ENCODE measurements around the gene HBG2.

The HBG2 gene

DNA sequence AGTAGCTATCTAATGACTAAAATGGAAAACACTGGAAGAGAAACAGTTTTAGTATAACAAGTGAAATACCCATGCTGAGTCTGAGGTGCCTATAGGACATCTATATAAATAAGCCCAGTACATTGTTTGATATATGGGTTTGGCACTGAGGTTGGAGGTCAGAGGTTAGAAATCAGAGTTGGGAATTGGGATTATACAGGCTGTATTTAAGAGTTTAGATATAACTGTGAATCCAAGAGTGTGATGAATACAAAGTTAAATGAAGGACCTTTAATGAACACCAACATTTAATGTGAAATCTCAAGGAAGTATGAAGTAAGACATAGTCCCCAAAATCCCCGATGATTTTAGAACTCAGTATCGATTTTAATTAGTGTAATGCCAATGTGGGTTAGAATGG is 17.2 kb downstream of the HBG2 start:
- Histone ChIP-seq H3K27me3 (ENCODE audit: insufficient read depth, poor library complexity, severe bottlenecking) (no peaks in the 10 kb centered on the region), H3K27ac (replicated peaks) (no peak overlapping the region), H3K4me3 (replicated peaks; ENCODE audit: insufficient read depth, low read length) (no peak overlapping the region)
- TF ChIP-seq POLR2AphosphoS5 (IDR thresholded peaks at IDR 0.05; ENCODE audit: low read depth) = no peak
- no peak for TF ChIP-seq SPI1 (IDR thresholded peaks at IDR 0.05; ENCODE audit: borderline replicate concordance, low read depth)
- TF ChIP-seq GABPA (IDR thresholded peaks at IDR 0.05; ENCODE audit: low read depth) = no peak
- TF ChIP-seq, protein P1, sequence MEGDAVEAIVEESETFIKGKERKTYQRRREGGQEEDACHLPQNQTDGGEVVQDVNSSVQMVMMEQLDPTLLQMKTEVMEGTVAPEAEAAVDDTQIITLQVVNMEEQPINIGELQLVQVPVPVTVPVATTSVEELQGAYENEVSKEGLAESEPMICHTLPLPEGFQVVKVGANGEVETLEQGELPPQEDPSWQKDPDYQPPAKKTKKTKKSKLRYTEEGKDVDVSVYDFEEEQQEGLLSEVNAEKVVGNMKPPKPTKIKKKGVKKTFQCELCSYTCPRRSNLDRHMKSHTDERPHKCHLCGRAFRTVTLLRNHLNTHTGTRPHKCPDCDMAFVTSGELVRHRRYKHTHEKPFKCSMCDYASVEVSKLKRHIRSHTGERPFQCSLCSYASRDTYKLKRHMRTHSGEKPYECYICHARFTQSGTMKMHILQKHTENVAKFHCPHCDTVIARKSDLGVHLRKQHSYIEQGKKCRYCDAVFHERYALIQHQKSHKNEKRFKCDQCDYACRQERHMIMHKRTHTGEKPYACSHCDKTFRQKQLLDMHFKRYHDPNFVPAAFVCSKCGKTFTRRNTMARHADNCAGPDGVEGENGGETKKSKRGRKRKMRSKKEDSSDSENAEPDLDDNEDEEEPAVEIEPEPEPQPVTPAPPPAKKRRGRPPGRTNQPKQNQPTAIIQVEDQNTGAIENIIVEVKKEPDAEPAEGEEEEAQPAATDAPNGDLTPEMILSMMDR (IDR thresholded peaks at IDR 0.05; ENCODE audit: insufficient read depth, low read length) = no peak
- TF ChIP-seq, protein P2, sequence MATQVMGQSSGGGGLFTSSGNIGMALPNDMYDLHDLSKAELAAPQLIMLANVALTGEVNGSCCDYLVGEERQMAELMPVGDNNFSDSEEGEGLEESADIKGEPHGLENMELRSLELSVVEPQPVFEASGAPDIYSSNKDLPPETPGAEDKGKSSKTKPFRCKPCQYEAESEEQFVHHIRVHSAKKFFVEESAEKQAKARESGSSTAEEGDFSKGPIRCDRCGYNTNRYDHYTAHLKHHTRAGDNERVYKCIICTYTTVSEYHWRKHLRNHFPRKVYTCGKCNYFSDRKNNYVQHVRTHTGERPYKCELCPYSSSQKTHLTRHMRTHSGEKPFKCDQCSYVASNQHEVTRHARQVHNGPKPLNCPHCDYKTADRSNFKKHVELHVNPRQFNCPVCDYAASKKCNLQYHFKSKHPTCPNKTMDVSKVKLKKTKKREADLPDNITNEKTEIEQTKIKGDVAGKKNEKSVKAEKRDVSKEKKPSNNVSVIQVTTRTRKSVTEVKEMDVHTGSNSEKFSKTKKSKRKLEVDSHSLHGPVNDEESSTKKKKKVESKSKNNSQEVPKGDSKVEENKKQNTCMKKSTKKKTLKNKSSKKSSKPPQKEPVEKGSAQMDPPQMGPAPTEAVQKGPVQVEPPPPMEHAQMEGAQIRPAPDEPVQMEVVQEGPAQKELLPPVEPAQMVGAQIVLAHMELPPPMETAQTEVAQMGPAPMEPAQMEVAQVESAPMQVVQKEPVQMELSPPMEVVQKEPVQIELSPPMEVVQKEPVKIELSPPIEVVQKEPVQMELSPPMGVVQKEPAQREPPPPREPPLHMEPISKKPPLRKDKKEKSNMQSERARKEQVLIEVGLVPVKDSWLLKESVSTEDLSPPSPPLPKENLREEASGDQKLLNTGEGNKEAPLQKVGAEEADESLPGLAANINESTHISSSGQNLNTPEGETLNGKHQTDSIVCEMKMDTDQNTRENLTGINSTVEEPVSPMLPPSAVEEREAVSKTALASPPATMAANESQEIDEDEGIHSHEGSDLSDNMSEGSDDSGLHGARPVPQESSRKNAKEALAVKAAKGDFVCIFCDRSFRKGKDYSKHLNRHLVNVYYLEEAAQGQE (IDR thresholded peaks at IDR 0.05; ENCODE audit: insufficient replicate concordance, low read depth) = no peak
- no peak for DNase-seq (ENCODE audit: low read depth in 1 of 2, low spot score in 1 of 2)

DNA sequence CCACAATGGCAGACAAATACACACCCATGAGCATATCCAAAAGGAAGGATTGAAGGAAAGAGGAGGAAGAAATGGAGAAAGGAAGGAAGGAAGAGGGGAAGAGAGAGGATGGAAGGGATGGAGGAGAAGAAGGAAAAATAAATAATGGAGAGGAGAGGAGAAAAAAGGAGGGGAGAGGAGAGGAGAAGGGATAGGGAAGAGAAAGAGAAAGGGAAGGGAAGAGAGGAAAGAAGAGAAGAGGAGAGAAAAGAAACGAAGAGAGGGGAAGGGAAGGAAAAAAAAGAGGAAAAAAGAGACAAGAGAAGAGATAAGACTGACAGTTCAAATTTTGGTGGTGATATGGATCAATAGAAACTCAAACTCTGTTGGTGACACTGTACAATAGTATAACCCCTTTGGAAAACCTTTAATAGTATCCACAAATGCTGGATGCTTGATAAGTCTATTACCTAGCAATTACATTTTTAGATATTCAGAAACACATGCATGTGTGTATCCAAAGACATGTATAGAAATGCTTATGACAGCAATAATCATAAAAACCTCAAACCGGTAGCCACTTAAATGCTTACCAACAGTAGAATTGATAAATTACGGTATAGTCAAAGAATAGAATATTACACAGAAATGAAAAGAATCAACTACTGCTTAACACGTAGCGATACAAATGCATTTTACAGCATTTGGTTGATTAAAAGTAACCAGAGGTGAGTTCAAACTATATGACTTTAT is 19.1 kb downstream of the HBG2 start:
- no peaks in the 10 kb centered on the region for H3K27me3 ChIP-seq (ENCODE audit: insufficient read depth, poor library complexity, severe bottlenecking)
- H3K27ac ChIP-seq (replicated peaks) = no peak overlapping the region
- no peak for DNase-seq (ENCODE audit: low read depth in 1 of 2, low spot score in 1 of 2)
- H3K4me3 ChIP-seq (replicated peaks; ENCODE audit: insufficient read depth, low read length) = no peak overlapping the region
- TF ChIP-seq SPI1 (IDR thresholded peaks at IDR 0.05; ENCODE audit: borderline replicate concordance, low read depth) = no peak
- TF ChIP-seq, protein P1 (IDR thresholded peaks at IDR 0.05; ENCODE audit: insufficient read depth, low read length) = no peak
- TF ChIP-seq, protein P2 (IDR thresholded peaks at IDR 0.05; ENCODE audit: insufficient replicate concordance, low read depth) = no peak

DNA sequence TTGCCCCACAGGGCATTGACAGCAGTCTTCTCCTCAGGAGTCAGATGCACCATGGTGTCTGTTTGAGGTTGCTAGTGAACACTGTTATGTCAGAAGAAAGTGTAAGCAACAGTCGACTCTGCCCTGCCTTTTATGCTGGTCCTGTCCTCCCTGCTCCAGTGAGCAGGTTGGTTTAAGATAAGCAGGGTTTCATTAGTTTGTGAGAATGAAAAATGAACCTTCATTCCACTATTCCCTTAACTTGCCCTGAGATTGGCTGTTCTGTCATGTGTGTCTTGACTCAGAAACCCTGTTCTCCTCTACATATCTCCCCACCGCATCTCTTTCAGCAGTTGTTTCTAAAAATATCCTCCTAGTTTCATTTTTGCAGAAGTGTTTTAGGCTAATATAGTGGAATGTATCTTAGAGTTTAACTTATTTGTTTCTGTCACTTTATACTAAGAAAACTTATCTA is 20.2 kb downstream of the HBG2 start, which contains the start of gene HBD:
HBD (minus strand) TSS at position 103 of the 454 bp plus-strand sequence; CDS start at position 53, 50 bp downstream.
- Histone ChIP-seq H3K27me3 (ENCODE audit: insufficient read depth, poor library complexity, severe bottlenecking) (no peaks in the 10 kb centered on the region), H3K27ac (replicated peaks) (no peak within 1 kb of the TSS), H3K4me3 (replicated peaks; ENCODE audit: insufficient read depth, low read length) (no peak within 1 kb of the TSS)
- peak in 1 of 2 experiments; percentile 3 for DNase-seq (ENCODE audit: low read depth in 1 of 2, low spot score in 1 of 2)
- TF ChIP-seq POLR2AphosphoS5 (IDR thresholded peaks at IDR 0.05; ENCODE audit: low read depth) (no peak), GABPA (IDR thresholded peaks at IDR 0.05; ENCODE audit: low read depth) (no peak)
- TF ChIP-seq, protein P1 (IDR thresholded peaks at IDR 0.05; ENCODE audit: insufficient read depth, low read length) = no peak
- TF ChIP-seq, protein P2 (IDR thresholded peaks at IDR 0.05; ENCODE audit: insufficient replicate concordance, low read depth) = no peak
